K562 (cell line): ENCODE results near the gene RUNX3. TPM values are rescaled to one million over a fixed set of nuclear protein-coding genes. Genes with fewer than 3 reads are reported as not detected.

Source experiments
- DACH1 ChIP-seq: fragments of 450-650 bp; IDR thresholded peaks from 2 replicates; pipeline ENCODE4 v1.6.1; 2018; ENCODE audit not compliant: partially characterized antibody
- FUS ChIP-seq: fragments of 200-400 bp; formaldehyde crosslinking; optimal IDR thresholded peaks from 2 replicates; pipeline ENCODE3; 2017; ENCODE audit warnings: low read depth, low read length
- HNRNPL ChIP-seq: fragments of 200-400 bp; formaldehyde crosslinking; IDR thresholded peaks from 2 replicates; pipeline ENCODE4 v1.6.1; 2017; ENCODE audit warnings: low read depth, mild to moderate bottlenecking, low read length
- MCM2 ChIP-seq: fragments of 450-650 bp; IDR thresholded peaks from 2 replicates; pipeline ENCODE4 v1.6.1; 2017; ENCODE audit warnings: low read depth, mild to moderate bottlenecking
- MTA1 ChIP-seq: fragments of 450-650 bp; IDR thresholded peaks from 2 replicates; pipeline ENCODE4 v1.6.1; 2017; ENCODE audit warnings: borderline replicate concordance
- RCOR1 ChIP-seq, 2 experiments: IDR thresholded peaks; 2 replicates each; pipeline ENCODE4 v1.6.1; 2012; ENCODE audit warnings: low read depth in 2 of 2, low read length in 2 of 2, borderline replicate concordance in 1 of 2, improper control_type of control experiment in 1 of 2
- RHOXF2B ChIP-seq: fragments of 250-450 bp; sonication (Bioruptor Pico); conservative IDR thresholded peaks from 2 replicates; pipeline ENCODE4 v1.5.1; 2021
- TCF7L2 ChIP-seq: fragments of 150-350 bp; IDR thresholded peaks from 2 replicates; pipeline ENCODE4 v1.6.1; 2016; ENCODE audit warnings: low read depth, mild to moderate bottlenecking, low read length, moderate library complexity
- TRIM28 ChIP-seq: fragments of 450-650 bp; IDR thresholded peaks from 2 replicates; pipeline ENCODE4 v1.6.1; 2017
- U2AF1 ChIP-seq: fragments of 200-400 bp; formaldehyde crosslinking; optimal IDR thresholded peaks from 2 replicates; pipeline ENCODE3; 2017; ENCODE audit warnings: mild to moderate bottlenecking, low read depth, low read length, moderate library complexity
- XRCC4 ChIP-seq: IDR thresholded peaks from one replicate; pipeline ENCODE4 v1.6.1; 2011; ENCODE audit not compliant: insufficient read depth, insufficient read length; ENCODE audit errors: extremely low read depth
- ZNF121 ChIP-seq: sonication (generic); formaldehyde crosslinking; conservative IDR thresholded peaks from 2 replicates; pipeline ENCODE4 v1.8.0; 2022; ENCODE audit warnings: missing genetic modification reagents
- ZNF134 ChIP-seq: fragments of 250-450 bp; sonication (Bioruptor Pico); conservative IDR thresholded peaks from 2 replicates; pipeline ENCODE4 v1.4.0; 2020
- ZNF407 ChIP-seq: fragments of 450-650 bp; IDR thresholded peaks from 2 replicates; pipeline ENCODE4 v1.6.1; 2016; ENCODE audit warnings: low read depth
- polyA plus RNA-seq, 8 experiments: library from polyadenylated mRNA; depleted of rRNA in 4 of 8; stranded (reverse) in 5 of 8; unstranded in 3 of 8; fragments of >200 nt; fragmentation: Nextera tagmentation in 2 of 8; fragmentation: Illumina TruSeq in 1 of 8; extraction: Ambion mirVana in 2 of 8; extraction: Trizol in 1 of 8; gene quantifications; 2 replicates each; pipeline versions ENCODE4 v1.2.1 to v1.2.3, GENCODE V29; 2011 to 2014; ENCODE audit warnings: inconsistent platforms in 1 of 8, missing spikeins in 1 of 8
- total RNA-seq, 7 experiments: library from RNA; depleted of rRNA in 6 of 7; stranded (reverse); fragments of >200 nt in 6 of 7; fragmentation: Illumina TruSeq in 2 of 7; extraction: Trizol in 2 of 7; gene quantifications; 2 replicates each; pipeline versions ENCODE4 v1.2.1 to v1.2.3, GENCODE V29; 2011 to 2021; ENCODE audit warnings: low replicate concordance in 1 of 7
- TF ChIP-seq, protein P1 (sequence below): conservative IDR thresholded peaks from 2 replicates; pipeline ENCODE4 v1.6.1; 2011; ENCODE audit warnings: low read depth, mild to moderate bottlenecking, low read length; ENCODE audit not compliant: control insufficient read depth
- TF ChIP-seq, protein P2 (sequence below): fragments of 200-800 bp; sonication (Bioruptor generic); IDR thresholded peaks from 2 replicates; pipeline ENCODE4 v1.6.1; 2017; ENCODE audit warnings: missing genetic modification characterization, missing compliant biosample characterization

Gene RUNX3
- total and polyA plus RNA-seq, 9 of the 15 experiments (the other 6 are each of a cell fraction or from before 2014, with no cell fraction given) = 0.01 to 0.64 (median 0.09) TPM

DNA sequence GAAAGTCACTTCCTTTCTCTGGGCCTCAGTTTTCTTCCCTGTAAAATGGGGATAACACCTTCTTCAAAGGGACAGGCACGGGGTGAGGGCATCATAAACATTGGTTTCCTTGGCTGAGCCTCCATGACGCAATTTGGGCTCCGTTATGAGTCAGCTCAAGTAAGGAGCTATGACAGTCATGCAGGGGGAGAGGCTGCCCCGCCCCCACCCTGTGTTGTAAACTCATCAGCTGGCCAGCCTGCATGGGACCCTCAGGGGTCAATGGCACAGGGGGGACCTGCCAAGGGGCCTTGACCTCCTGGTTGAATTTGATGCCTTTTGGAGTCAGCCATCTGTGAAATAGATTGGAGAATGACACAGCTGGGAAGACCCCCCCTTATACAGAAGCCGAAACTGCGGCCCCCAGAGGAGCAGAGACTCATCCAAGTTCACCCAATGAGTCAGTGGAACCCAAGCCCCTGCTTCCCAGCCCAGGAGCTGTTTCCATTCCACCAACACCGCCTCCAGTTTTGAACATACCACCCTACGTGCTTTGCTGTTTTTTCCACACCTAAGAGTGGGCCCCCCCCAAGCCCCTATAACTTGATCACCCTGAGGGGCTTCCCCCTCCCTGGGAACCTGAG lies 36.8 kb upstream of the RUNX3 start (continued):
- TF ChIP-seq ZNF407 (no peak), RCOR1 (IDR thresholded peaks at IDR 0.05; ENCODE audit: borderline replicate concordance in 1 of 2, low read depth in 2 of 2, low read length in 2 of 2) (peak; percentile 10 to 92; a peak in 2 of 4 replicates), ZNF134 (no peak), DACH1 (peak; percentile 30), XRCC4 (no peak), TRIM28 (no peak), HNRNPL (no peak), TCF7L2 (no peak), U2AF1 (no peak), FUS (no peak), ZNF121 (CRISPR knock-in tag) (no peak; the same call in 1 of the 2 replicates), MTA1 (no peak), MCM2 (no peak), RHOXF2B (CRISPR knock-in tag) (no peak)
- TF ChIP-seq, protein P1, sequence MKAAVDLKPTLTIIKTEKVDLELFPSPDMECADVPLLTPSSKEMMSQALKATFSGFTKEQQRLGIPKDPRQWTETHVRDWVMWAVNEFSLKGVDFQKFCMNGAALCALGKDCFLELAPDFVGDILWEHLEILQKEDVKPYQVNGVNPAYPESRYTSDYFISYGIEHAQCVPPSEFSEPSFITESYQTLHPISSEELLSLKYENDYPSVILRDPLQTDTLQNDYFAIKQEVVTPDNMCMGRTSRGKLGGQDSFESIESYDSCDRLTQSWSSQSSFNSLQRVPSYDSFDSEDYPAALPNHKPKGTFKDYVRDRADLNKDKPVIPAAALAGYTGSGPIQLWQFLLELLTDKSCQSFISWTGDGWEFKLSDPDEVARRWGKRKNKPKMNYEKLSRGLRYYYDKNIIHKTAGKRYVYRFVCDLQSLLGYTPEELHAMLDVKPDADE = no peak
- TF ChIP-seq, protein P2, sequence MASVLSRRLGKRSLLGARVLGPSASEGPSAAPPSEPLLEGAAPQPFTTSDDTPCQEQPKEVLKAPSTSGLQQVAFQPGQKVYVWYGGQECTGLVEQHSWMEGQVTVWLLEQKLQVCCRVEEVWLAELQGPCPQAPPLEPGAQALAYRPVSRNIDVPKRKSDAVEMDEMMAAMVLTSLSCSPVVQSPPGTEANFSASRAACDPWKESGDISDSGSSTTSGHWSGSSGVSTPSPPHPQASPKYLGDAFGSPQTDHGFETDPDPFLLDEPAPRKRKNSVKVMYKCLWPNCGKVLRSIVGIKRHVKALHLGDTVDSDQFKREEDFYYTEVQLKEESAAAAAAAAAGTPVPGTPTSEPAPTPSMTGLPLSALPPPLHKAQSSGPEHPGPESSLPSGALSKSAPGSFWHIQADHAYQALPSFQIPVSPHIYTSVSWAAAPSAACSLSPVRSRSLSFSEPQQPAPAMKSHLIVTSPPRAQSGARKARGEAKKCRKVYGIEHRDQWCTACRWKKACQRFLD (CRISPR knock-in tag) = no peak
